HG03064 (cell line): ENCODE data around the gene R3HDM2.

Source experiments
- ATAC-seq: cut with Tn5 transposase; IDR thresholded peaks from one replicate; pipeline ENCODE4 v1.9.1; 2021; ENCODE audit warnings: low read depth; ENCODE audit not compliant: unreplicated experiment

R3HDM2 gene

GRCh38 chr12:57220770-57221168 is 210.1 kb downstream of the R3HDM2 start:
- no peak for ATAC-seq

GRCh38 chr12:57219993-57220754 is 210.7 kb downstream of the R3HDM2 start:
- no peak for ATAC-seq

- no peak for ATAC-seq
These were observed 211.4 kb downstream of the R3HDM2 start for GRCh38 chr12:57219205-57219992.

GRCh38 chr12:57218030-57218853 is 212.6 kb downstream of the R3HDM2 start:
- no peak for ATAC-seq

GRCh38 chr12:57216921-57217879 is 213.6 kb downstream of the R3HDM2 start:
- ATAC-seq: no peak

- ATAC-seq: no peak
These were observed 214.6 kb downstream of the R3HDM2 start, which contains the start of gene NXPH4 for GRCh38 chr12:57216014-57216911. Gene NXPH4 (plus strand): TSS chr12:57216794. CDS start chr12:57216970, 176 bp downstream.

- ATAC-seq: no peak
These were observed 215.2 kb downstream of the R3HDM2 start for GRCh38 chr12:57215668-57216013.

GRCh38 chr12:57215065-57215464 is 215.8 kb downstream of the R3HDM2 start:
- no peak for ATAC-seq

- no peak for ATAC-seq
These were observed 216.5 kb downstream of the R3HDM2 start for GRCh38 chr12:57214398-57214781.

GRCh38 chr12:57213763-57214397 is 217.0 kb downstream of the R3HDM2 start:
- no peak for ATAC-seq

- ATAC-seq: no peak
These were observed 217.7 kb downstream of the R3HDM2 start for GRCh38 chr12:57213058-57213715.

- no peak for ATAC-seq
These were observed 218.2 kb downstream of the R3HDM2 start for GRCh38 chr12:57212701-57213057.

GRCh38 chr12:57211791-57212700 is 218.8 kb downstream of the R3HDM2 start:
- no peak for ATAC-seq

- no peak for ATAC-seq
These were observed 219.7 kb downstream of the R3HDM2 start for GRCh38 chr12:57210926-57211692.

GRCh38 chr12:57210461-57210860 is 220.4 kb downstream of the R3HDM2 start:
- no peak for ATAC-seq

- ATAC-seq: no peak
These were observed 220.9 kb downstream of the R3HDM2 start for GRCh38 chr12:57209916-57210315.
